NCI-H2196 treated with DMSO at 0.1 percent for 48 hours (cell line): ENCODE data around the gene PPT2.
"Not testable (repeated sequence)": the region's sequence is repeated elsewhere in the genome, so short reads cannot be mapped to it uniquely, and the experiment has no call there.

Source experiments
- DNase-seq: peaks from one replicate; lab custom pipeline; 2025; ENCODE audit not compliant: unreplicated experiment; lab: John Stamatoyannopoulos, UW

Gene PPT2

DNA sequence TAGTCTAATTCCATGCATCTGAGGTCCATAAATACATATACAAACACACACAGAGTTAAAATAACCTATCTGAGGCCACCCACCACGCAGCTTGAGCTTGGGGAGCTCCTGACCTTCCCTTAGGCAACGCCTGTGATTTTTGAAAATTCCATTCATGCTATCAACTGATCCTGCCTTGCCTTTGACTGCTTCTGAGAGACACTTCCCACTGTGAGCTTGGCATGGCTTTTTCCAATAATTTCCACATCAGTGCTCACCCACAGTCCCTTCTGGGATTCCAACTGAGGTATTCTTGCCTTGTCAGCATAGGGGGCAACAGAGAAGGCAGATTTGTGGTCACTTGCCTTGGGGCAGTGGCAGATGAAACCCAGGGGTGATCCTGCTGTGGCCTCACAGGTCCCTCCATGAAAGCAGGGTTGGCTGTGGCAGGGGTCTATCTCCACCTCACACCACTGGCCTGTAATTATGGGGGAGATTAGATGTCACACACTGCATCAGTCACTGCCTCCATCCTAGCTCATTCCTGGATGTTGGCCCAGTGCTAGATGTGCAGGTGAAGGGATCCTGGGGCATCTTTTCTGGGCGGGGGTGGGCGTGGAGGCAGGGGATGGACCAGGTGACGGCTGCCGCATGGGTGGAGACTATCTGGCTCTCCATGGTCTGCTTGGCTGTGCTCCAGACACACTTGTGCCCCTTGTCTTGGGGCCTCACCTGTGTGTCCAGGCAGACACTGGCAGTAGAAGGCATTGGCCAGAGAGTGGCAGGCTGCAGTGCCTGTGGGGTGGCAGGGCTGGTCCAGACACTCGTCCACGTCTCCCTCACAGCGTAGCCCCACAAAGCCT, 49.7 kb downstream of the PPT2 start:
- no peak for DNase-seq

DNA sequence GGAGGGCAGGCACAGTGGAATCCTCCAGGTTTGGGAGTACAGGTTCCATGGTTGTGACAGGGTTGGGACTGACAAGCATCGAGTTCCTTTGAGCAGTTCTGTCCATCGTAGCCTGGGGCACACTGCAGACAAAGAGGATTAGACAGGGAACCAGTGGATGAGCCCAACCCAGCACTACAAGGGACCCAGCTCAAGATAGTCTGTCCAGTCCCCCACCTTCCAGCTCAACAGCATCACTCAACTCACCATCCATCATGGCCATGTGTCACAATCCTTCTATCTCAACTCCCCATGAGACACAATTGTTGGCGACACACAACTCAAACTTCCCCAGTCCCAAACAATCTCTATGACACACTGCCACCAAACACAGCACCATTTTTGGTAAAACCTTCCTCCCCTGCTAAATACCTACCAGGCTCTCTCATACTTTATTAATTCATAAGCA, 50.4 kb downstream of the PPT2 start:
- no peak for DNase-seq

DNA sequence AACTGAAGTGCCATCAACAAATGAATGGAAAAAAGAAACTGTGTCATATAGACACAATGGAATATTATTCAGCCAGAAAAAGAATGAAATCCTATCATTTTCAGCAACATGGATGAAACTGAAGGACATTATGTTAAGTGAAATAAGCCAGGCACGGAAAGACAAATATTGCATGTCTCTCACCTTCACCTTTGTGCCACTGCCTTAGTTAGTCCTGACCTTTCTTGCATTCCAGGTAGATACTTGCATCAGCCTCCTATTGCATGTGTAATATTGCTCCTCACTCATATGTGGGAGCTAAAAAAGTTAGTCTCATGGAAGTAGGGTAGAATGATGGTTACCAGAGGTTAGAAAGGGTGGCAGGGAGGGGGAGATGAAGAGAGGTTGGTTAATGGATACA, 55.1 kb downstream of the PPT2 start:
- DNase-seq, result no peak

DNA sequence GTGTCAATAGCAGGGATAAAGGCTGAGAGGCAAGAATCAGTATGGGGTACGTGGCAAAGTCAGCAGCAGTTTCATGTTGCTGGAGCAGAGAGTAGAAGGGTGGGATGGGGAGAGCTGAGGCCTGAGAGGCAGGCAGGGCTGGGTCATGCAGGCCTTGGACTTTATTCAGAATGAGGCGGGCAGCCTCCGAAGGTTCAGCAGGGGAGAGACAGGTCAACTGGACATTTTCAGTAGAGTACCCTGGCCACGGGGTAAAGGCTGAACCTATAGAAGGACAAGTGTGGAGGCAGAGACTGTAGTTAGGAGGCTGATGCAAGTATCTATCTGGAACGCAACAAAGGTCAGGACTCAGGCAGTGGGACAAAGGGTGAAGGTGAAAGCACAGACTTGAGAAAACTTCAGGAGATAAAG, 56.3 kb downstream of the PPT2 start:
- DNase-seq, result no peak

DNA sequence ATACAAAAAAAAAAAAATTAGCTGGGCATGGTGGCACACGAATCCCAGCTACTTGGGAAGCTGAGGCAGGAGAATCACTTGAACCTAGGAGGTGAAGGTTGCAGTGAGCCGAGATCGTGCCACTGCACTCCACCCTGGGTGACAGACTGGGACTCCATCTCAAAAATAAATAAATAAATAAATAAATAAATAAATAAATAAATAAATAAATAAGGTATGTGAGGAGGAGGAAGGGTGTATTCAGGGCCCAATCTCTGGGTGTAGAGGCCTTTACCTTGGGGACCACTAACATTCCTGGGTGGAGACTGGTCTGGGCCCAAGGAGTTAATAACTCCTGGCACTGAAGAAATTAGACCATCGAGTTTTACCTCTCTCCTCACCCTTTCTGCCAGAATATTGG, 57.5 kb downstream of the PPT2 start:
- not testable (repeated sequence) for DNase-seq

DNA sequence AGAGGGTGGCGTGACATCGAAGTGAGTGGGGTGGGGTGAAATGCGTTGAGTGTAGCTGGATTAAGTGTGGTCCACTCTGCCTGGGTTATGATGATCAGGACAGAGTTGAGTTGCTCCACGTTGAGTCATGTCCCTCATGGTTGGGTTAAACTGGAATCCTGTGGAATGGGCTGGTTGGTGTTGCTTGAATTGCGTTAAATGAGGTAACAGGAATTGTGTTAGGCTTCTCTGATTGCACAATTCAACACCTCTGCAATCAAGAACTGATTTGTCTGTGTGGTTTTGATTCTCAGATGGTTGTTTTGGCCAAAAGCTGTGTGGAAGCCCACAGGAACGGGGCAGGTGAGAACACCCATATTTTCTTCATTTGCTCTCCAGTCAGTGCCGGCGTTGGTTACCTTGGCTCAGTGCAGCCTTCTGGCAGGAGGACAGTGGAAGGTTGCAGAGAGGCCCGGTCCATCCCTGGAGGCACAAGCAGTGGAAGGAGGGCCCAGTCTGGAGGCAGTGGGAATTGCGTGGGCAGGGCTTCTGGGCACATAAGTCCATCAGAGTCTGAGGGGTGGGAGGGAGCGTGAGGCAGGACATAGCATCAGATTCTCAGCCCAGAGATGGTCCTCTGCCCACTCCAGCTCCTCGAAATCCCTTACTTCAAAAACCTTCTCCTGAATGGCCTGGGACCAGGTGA, 58.3 kb downstream of the PPT2 start:
- DNase-seq, result no peak
